GM20431 (cell line): ENCODE results near the gene MTA3.

Experiments
- in situ Hi-C: fragments of 300-500 bp; cut with MseI, MboI; formaldehyde crosslinking; loops from one replicate; pipeline ENCODE4 v1.15.0; 2020; ENCODE audit warnings: low sequenced_read_pairs; ENCODE audit not compliant: unreplicated experiment

Gene MTA3

DNA sequence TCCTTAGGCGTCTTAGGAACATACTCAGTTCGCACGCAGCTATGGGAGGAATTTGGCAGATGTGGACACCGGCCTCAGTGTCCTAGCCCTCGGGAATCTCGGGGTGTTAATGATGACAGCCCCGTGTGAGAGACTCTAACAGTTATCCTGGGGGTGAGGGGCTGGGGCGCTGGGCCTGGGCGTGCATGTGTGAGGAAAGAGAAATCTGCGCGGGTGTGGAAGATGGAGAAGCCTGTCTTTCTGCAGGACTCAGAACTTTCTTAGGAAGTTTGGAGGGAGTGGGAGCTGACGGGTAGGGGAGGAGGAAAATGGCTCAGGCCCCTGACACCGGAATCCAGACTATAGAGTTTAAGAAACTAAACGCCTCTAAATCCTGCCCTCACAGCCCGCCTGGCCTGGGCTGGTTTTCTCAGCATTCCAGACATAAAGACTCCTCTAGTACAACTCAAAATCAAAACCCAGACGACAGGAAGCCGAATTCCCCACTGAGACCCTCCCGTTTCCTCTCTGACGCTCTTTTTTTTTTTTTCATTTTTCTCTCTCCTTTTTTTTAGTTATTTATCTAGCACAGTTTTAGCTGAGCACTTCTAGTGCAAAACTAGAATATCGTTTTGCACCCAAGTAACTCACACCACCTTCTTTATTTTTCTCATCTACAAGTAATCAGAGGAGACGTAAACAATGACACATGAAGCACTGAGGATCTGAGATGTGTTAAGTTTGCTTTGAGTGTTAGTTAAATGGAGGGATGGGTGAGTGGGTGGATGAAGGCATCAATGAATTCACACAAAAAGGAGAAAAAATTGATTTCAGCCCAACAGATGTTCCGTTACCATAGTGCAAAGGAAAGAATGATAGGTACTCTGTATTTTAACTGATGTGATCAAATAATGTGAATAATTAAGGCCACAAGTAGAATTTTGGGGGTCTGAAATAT is 225.2 kb downstream of the MTA3 start:
- in situ Hi-C loops = no loop called here

GRCh38 chr2:42794271-42795046 is 226.0 kb downstream of the MTA3 start:
- in situ Hi-C loops = no loop called here

- in situ Hi-C loops = no loop called here
These were observed 226.8 kb downstream of the MTA3 start for GRCh38 chr2:42795275-42795674.

DNA sequence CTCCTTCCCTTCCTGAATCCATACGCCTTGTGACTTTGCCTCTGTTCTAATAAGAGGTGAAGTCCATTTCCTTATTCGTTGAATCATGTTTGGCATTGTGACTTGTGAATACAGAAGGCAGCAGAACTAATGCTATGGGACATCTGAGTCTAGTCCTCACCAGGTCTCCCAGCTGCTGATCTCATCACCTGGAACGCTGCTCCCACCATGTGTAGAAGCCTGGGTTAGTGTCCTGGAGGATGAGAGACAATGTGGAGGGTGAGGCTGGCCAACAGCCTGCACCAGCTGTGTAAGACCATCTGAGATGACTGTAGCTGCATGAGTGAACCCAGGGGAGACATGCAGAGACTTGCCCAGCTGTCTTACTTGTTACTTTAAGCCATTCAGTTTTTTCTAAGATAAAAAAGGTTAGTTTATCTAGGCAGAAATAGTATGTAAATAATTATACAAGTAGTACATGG is 227.4 kb downstream of the MTA3 start:
- in situ Hi-C loops = no loop called here

GRCh38 chr2:42796427-42797248 is 228.2 kb downstream of the MTA3 start:
- in situ Hi-C loops = no loop called here

- in situ Hi-C loops = no loop called here
These were observed 228.8 kb downstream of the MTA3 start for GRCh38 chr2:42797281-42797680.

DNA sequence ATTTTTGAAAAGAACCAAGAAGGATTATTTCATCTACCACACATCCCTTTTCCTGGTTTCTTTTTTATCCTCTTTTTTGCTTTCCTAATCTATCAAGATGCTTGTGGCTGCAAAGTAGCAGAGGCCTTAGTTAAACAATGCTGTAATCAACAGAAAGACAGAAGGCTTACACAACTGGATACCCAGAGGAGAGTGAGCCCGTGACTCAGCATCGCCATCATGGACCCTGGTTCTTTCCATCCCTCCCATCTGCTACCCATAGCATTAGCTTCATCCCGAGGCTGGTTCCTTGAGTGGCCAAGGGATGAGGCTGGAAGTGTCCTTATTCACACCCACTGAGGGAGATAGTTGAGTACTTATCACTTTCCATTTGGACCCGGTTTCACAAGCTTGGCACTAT is 231.4 kb downstream of the MTA3 start:
- in situ Hi-C loops = no loop called here

- in situ Hi-C loops = no loop called here
These were observed 232.1 kb downstream of the MTA3 start for GRCh38 chr2:42800461-42800962.

- in situ Hi-C loops = no loop called here
These were observed 232.5 kb downstream of the MTA3 start for GRCh38 chr2:42800981-42801380.

DNA sequence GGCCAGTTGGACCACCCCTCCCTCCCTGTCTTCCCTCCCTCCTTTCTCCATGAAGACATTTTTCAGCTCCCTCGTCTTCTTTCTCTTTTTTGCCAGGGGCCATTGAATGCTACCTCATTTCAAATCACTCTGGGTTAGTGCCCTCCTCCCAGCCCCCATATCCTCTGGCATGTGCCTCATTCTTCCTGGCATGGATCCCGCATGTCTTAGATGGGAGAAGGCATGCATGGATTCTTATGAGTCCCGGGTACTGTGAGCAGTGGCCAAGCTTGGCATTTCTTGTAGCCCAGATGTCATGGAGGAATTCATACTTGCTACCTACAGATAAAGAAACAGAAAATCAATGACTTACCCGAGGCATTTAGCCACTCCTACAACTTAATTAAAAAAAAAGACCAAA is 232.9 kb downstream of the MTA3 start:
- in situ Hi-C loops = no loop called here

- in situ Hi-C loops = no loop called here
These were observed 233.7 kb downstream of the MTA3 start for GRCh38 chr2:42802150-42802549.

DNA sequence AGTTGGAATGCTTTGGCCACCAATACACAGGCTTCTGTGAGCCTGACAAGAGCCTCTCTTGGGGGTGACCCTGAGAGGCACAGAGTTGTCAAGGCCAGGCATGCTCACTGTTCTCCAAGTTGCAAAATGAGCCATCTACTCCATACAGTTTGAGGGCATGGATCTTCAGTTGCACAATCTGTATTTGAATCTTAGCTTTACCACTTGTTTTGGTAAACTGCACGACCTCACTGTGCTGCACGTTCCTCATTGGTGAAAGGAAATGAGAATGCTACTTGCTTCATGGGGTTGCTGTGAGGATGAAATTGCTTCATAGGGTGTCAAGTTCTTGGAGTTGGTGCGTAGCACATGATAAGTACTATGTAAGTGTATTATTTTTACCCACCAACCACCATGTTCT is 235.9 kb downstream of the MTA3 start:
- in situ Hi-C loops = no loop called here

DNA sequence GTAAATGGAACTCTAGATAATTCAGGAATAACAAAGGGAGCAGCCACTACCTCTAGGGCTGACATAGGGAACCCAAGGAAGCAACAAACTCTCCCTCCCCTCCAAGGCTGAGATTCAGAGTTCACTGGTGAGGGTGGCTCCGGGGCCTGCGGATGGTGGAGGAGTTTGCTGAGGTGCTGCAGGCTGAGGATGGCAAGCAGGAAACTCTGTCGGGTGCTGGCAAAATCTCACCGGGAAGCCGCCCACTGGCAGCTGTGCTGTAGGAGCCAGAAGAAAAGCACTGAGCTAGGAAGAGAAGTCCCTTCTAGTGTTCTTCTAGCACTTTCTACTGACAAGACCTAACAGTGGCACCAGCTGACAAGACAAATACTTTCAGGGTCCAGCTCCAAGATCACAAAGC is 236.5 kb downstream of the MTA3 start:
- in situ Hi-C loops = no loop called here
